Ovary (tissue), 9 donors: ENCODE results near the gene TAF4. TPM values are rescaled to one million over a fixed set of nuclear protein-coding genes. Genes with fewer than 3 reads are reported as not detected.
A peak's percentile ranks its signal among the peaks of the same experiment; 100 is the strongest.

Source experiments
- DNase-seq, 5 donors: peaks; one replicate each; pipeline ENCODE4 v3.0.0-alpha.2; 2019 to 2020
- H3K27ac ChIP-seq, 2 donors: fragments of 200-600 bp; one replicate each; pipeline versions ENCODE4 v1.5.1 to v1.8.0; 2019 to 2022
- H3K27me3 ChIP-seq: fragments of 200-600 bp; one replicate; pipeline ENCODE4 v1.8.0; 2022
- H3K36me3 ChIP-seq: fragments of 200-600 bp; sonication (generic); one replicate; pipeline ENCODE4 v1.5.1; 2019
- H3K4me1 ChIP-seq: one replicate; pipeline ENCODE4 v1.8.1; 2013; ENCODE audit warnings: mild to moderate bottlenecking, moderate library complexity; ENCODE audit not compliant: insufficient read depth
- H3K4me3 ChIP-seq: fragments of 200-600 bp; sonication (generic); one replicate; pipeline ENCODE4 v1.5.1; 2017
- H3K9me3 ChIP-seq, 2 donors: fragments of 200-600 bp in 1 of 2; sonication (generic) in 1 of 2; one replicate each; pipeline versions ENCODE4 v1.5.1 to v1.8.1; 2013 to 2019; ENCODE audit warnings: mild to moderate bottlenecking in 1 of 2, moderate library complexity in 1 of 2
- CTCF ChIP-seq, 3 donors: fragments of 450-650 bp in 2 of 3; fragments of 200-600 bp in 1 of 3; IDR thresholded peaks; one replicate each; pipeline versions ENCODE4 v1.5.1 to v1.8.0; 2016 to 2022; ENCODE audit warnings: antibody characterized with exemption in 3 of 3, mild to moderate bottlenecking in 1 of 3
- EP300 ChIP-seq: sonication (generic); formaldehyde crosslinking; IDR thresholded peaks from one replicate; pipeline ENCODE4 v1.6.1; 2017; ENCODE audit warnings: antibody characterized with exemption
- POLR2A ChIP-seq: fragments of 450-650 bp; IDR thresholded peaks from one replicate; pipeline ENCODE4 v1.6.1; 2017; ENCODE audit warnings: antibody characterized with exemption, mild to moderate bottlenecking, moderate library complexity
- whole genome bisulfite sequencing, 3 donors: extraction: QIAGEN DNeasy Blood & Tissue Kit in 1 of 3; methylation state at CpG; one replicate each; pipeline versions ENCODE4 v1.1.5 to v1.1.7; 2013 to 2017; 5-methylcytosine and 5-hydroxymethylcytosine counted together
- intact Hi-C, 4 donors: fragments of 100-400 bp; cut with DNase I; formaldehyde crosslinking; loops; one replicate each; pipeline versions ENCODE4 v1.11.0 to v1.15.1; 2022 to 2023
- polyA plus RNA-seq, 2 donors: library from polyadenylated mRNA; stranded (reverse); fragments of 200-250 nt in 1 of 2; fragments of 350-450 nt in 1 of 2; fragmentation: Illumina TruSeq in 1 of 2; extraction: RNeasy Lipid Tissue Mini Kit (QIAGEN cat#74804) in 1 of 2; gene quantifications; one replicate each; pipeline ENCODE4 v1.2.3, GENCODE V29; 2013 to 2014
- total RNA-seq, 7 donors: library from RNA; depleted of rRNA in 2 of 7; stranded (reverse); fragments of >200 nt in 2 of 7; fragmentation: NEBNext Ultra II Directional in 3 of 7; extraction: Animal tissue kit (Norgen Biotek cat#: 25700) in 3 of 7; gene quantifications; one replicate each; pipeline versions ENCODE4 v1.1.0 to v1.2.4, GENCODE V29; 2016 to 2023
- donor health status: DM: no; HTN: no; CAD: no; lungs with moderate emphysema.
- donor health status: DM: no; HTN: no; CAD: no.
- donor health status: Bipolar disorder and iron deficiency.
- donor health status: DM: yes; HTN: yes; CAD: no.
- donor health status: DM: no; HTN: no; CAD: no.
- donor health status: DM: yes; HTN: yes; CAD: no.

TAF4 gene
- total and polyA plus RNA-seq, 9 donors: 9.3 to 34.7 (median 19.8) TPM

- 46 to 61% (median 59%) methylated on average over 11 of the region's 11 CpGs for WGBS, 3 donors
- DNase-seq: peak in 1 of 5 donors; percentile 19
- H3K27ac ChIP-seq: no peak overlapping the region
Measured at GRCh38 chr20:62069741-62070216, 4.1 kb upstream of the TAF4 start.

GRCh38 chr20:62068997-62069396, 3.3 kb upstream of the TAF4 start:
- DNase-seq: peak in 1 of 5 donors; percentile 7
- Histone ChIP-seq H3K9me3 (no peaks in the 10 kb centered on the region), H3K4me1 (peaks cover 13% of the 10 kb centered on the region), H3K27me3 (no peaks in the 10 kb centered on the region), H3K36me3 (no peaks in the 10 kb centered on the region), H3K4me3 (no peak overlapping the region), H3K27ac (no peak overlapping the region)
- WGBS, 3 donors: 62 to 70% (median 67%) methylated on average over 7 of the region's 7 CpGs
- intact Hi-C loops: loop anchor here in 2 of 4 donors (5.0 to 10.0 kb wide), 3 partner anchors 63 to 306 kb away; partner anchors contain the start of genes PSMA7 (in 1 of the 2) and SS18L1 (in 1 of the 2)
- no peak for TF ChIP-seq EP300
- TF ChIP-seq POLR2A: no peak
- TF ChIP-seq CTCF (IDR thresholded peaks at IDR 0.05): no peak

More at GRCh38 chr20:62069741-62070216, 4.1 kb upstream of the TAF4 start:
- intact Hi-C loops: loop anchor here in 2 of 4 donors (5.0 to 10.0 kb wide), 3 partner anchors 63 to 305 kb away; partner anchors contain the start of genes PSMA7 (in 1 of the 2) and SS18L1 (in 1 of the 2)
- TF ChIP-seq POLR2A (no peak), EP300 (no peak), CTCF (IDR thresholded peaks at IDR 0.05) (no peak)
- Histone ChIP-seq H3K4me1 (peaks cover 7% of the 10 kb centered on the region), H3K9me3 (no peaks in the 10 kb centered on the region), H3K27me3 (no peaks in the 10 kb centered on the region), H3K4me3 (no peak overlapping the region), H3K36me3 (no peaks in the 10 kb centered on the region)

GRCh38 chr20:62067547-62068260, 2.0 kb upstream of the TAF4 start:
- Histone ChIP-seq H3K4me1 (peaks cover 21% of the 10 kb centered on the region), H3K9me3 (no peaks in the 10 kb centered on the region), H3K4me3 (no peak overlapping the region), H3K36me3 (no peaks in the 10 kb centered on the region), H3K27me3 (no peaks in the 10 kb centered on the region), H3K27ac (peak overlapping the region in 1 of 2 donors; percentile 90)
- WGBS, 3 donors: 59 to 68% (median 68%) methylated on average over 18 of the region's 18 CpGs
- intact Hi-C loops: loop anchor here in 2 of 4 donors (1.0 to 10.0 kb wide), 4 partner anchors 53 to 307 kb away; partner anchors contain the start of genes PSMA7 (in 1 of the 2) and SS18L1 (in 1 of the 2)
- peak in 2 of 5 donors; percentile 39 to 40 for DNase-seq
- TF ChIP-seq POLR2A: no peak
- no peak for TF ChIP-seq CTCF (IDR thresholded peaks at IDR 0.05)
- TF ChIP-seq EP300: no peak

GRCh38 chr20:62066983-62067433, 1.3 kb upstream of the TAF4 start:
- no peaks in the 10 kb centered on the region for H3K27me3 ChIP-seq
- TF ChIP-seq POLR2A (peak; percentile 22), EP300 (no peak), CTCF (IDR thresholded peaks at IDR 0.05) (no peak)
- H3K9me3 ChIP-seq: no peaks in the 10 kb centered on the region
- 12 to 16% (median 12%) methylated on average over 15 of the region's 15 CpGs for WGBS, 3 donors
- intact Hi-C loops: loop anchor here in 2 of 4 donors (1.0 to 10.0 kb wide), 4 partner anchors 53 to 308 kb away; partner anchors contain the start of genes PSMA7 (in 1 of the 2) and SS18L1 (in 1 of the 2)
- peak overlapping the region; percentile 80 to 90 for H3K27ac ChIP-seq
- peak overlapping the region; percentile 65 for H3K4me3 ChIP-seq
- H3K36me3 ChIP-seq: no peaks in the 10 kb centered on the region
- peaks cover 21% of the 10 kb centered on the region for H3K4me1 ChIP-seq
- peak; percentile 48 to 58 (median 51) for DNase-seq
